GM12878 (cell line): Measurements from ENCODE around the gene FKBP4. TPM values are rescaled to one million over a fixed set of nuclear protein-coding genes. Genes with fewer than 3 reads are reported as not detected.

Experiments used
- ATAC-seq: fragments of 200-7000 bp; cut with Tn5 transposase; 3 replicates; pipeline ENCODE4 v1.9.1; 2020; ENCODE audit warnings: mild to moderate bottlenecking, moderate library complexity
- BruUV-seq: library from RNA; stranded (reverse); fragments of 400-500 nt; replicated peaks from 2 replicates; lab custom pipeline; 2021; lab: Mats Ljungman, UMichigan
- CTCF ChIA-PET: fragments of 300-600 bp; sonication (Branson Sonifier 250); formaldehyde crosslinking; extraction: SDS; loops from one replicate; lab custom pipeline; 2021; ENCODE audit warnings: inconsistent platforms; lab: Yijun Ruan, JAX
- POLR2A ChIA-PET: fragments of 350-600 bp; formaldehyde crosslinking; extraction: SDS; loops from one replicate; lab custom pipeline; 2021; ENCODE audit warnings: inconsistent platforms; lab: Charles Lee
- RAD21 ChIA-PET: fragments of 300-600 bp; sonication (Branson Sonifier 250); formaldehyde crosslinking; loops from one replicate; lab custom pipeline; 2023; ENCODE audit warnings: antibody characterized with exemption; ENCODE audit not compliant: unreplicated experiment; lab: Charles Lee
- SMC1A ChIA-PET: fragments of 300-600 bp; sonication (Branson Sonifier 250); formaldehyde crosslinking; loops from one replicate; lab custom pipeline; 2023; ENCODE audit not compliant: unreplicated experiment, uncharacterized antibody; lab: Charles Lee
- DNase-seq: peaks from one replicate; pipeline ENCODE4 v3.0.0-alpha.2; 2011; ENCODE audit warnings: low read depth, low spot score
- FAIRE-seq: peaks from 3 replicates; lab custom pipeline; 2011; peaks lifted over from hg19 to GRCh38; lab: Jason Lieb, UNC
- H2AFZ ChIP-seq: 2 replicates; pipeline ENCODE4 v1.6.0; 2011; ENCODE audit warnings: low read depth, low read length, control low read depth; ENCODE audit not compliant: control insufficient read depth
- H3K27ac ChIP-seq: 2 replicates; pipeline ENCODE4 v1.5.1; 2011; ENCODE audit warnings: control low read depth; ENCODE audit not compliant: control insufficient read depth, insufficient read depth
- H3K27me3 ChIP-seq, 2 experiments: replicated peaks in 1 of 2; 2 replicates each; pipeline versions ENCODE4 v1.6.0 to v1.6.1; 2011; ENCODE audit warnings: low read length in 1 of 2; ENCODE audit not compliant: control insufficient read depth in 2 of 2, insufficient read depth in 2 of 2
- H3K36me3 ChIP-seq, 2 experiments: 2 replicates each; pipeline ENCODE4 v1.5.1; 2011; ENCODE audit warnings: low read length in 1 of 2; ENCODE audit not compliant: control insufficient read depth in 2 of 2, insufficient read depth in 2 of 2
- H3K4me1 ChIP-seq: 2 replicates; pipeline ENCODE4 v1.6.1; 2011; ENCODE audit warnings: mild to moderate bottlenecking, low read length, moderate library complexity, mixed read lengths; ENCODE audit not compliant: control insufficient read depth, insufficient read depth
- H3K4me2 ChIP-seq: 2 replicates; pipeline ENCODE4 v1.6.0; 2011; ENCODE audit warnings: control low read depth; ENCODE audit not compliant: control insufficient read depth, insufficient read depth
- H3K4me3 ChIP-seq: fragments of 200-600 bp; sonication (generic); 2 replicates; pipeline ENCODE4 v1.5.1; 2016
- H3K79me2 ChIP-seq: 2 replicates; pipeline ENCODE4 v1.6.0; 2011; ENCODE audit warnings: low read length; ENCODE audit not compliant: control insufficient read depth, insufficient read depth
- H3K9ac ChIP-seq: 2 replicates; pipeline ENCODE4 v1.8.0; 2011; ENCODE audit warnings: low read length, control low read depth, mixed read lengths; ENCODE audit not compliant: control insufficient read depth, insufficient read depth
- H3K9me3 ChIP-seq: replicated peaks from 3 replicates; pipeline ENCODE4 v1.5.1; 2011; ENCODE audit warnings: mild to moderate bottlenecking, low read length; ENCODE audit not compliant: control insufficient read depth, insufficient read depth
- H4K20me1 ChIP-seq: 2 replicates; pipeline ENCODE4 v1.6.0; 2011; ENCODE audit not compliant: control insufficient read depth, insufficient read depth
- ASH2L ChIP-seq: fragments of 300-600, 200-600 bp; sonication (generic); IDR thresholded peaks from 2 replicates; pipeline ENCODE4 v1.6.1; 2017; ENCODE audit warnings: low read depth, mild to moderate bottlenecking, borderline replicate concordance
- BCL3 ChIP-seq: IDR thresholded peaks from 2 replicates; pipeline ENCODE4 v1.6.1; 2011; ENCODE audit warnings: borderline replicate concordance, low read depth, mild to moderate bottlenecking, moderate library complexity, low read length; ENCODE audit not compliant: insufficient read depth, poor library complexity, severe bottlenecking
- CBFB ChIP-seq: IDR thresholded peaks from 2 replicates; pipeline ENCODE4 v1.6.1; 2016; ENCODE audit warnings: antibody characterized with exemption, low read depth
- CBX3 ChIP-seq: fragments of 200-600 bp; sonication (generic); IDR thresholded peaks from 2 replicates; pipeline ENCODE4 v1.6.1; 2016; ENCODE audit warnings: low read depth, borderline replicate concordance
- CBX5 ChIP-seq: sonication (generic); IDR thresholded peaks from 2 replicates; pipeline ENCODE4 v1.6.1; 2016; ENCODE audit warnings: low read depth, moderate library complexity, mild to moderate bottlenecking, inconsistent platforms
- CEBPB ChIP-seq, 2 experiments: fragments of 150-350 bp in 1 of 2; IDR thresholded peaks; 2 replicates each; pipeline ENCODE4 v1.6.1; 2012 to 2014; ENCODE audit warnings: low read depth in 2 of 2, low read length in 2 of 2, borderline replicate concordance in 1 of 2, inconsistent platforms in 1 of 2
- MTA2 ChIP-seq: fragments of 450-650 bp; IDR thresholded peaks from 2 replicates; pipeline ENCODE4 v1.6.1; 2016; ENCODE audit warnings: low read depth, mild to moderate bottlenecking, moderate library complexity
- PKNOX1 ChIP-seq: fragments of 450-650 bp; IDR thresholded peaks from 2 replicates; pipeline ENCODE4 v1.6.1; 2016; ENCODE audit warnings: mild to moderate bottlenecking
- RELB ChIP-seq: fragments of 450-650 bp; IDR thresholded peaks from 2 replicates; pipeline ENCODE4 v1.6.1; 2017; ENCODE audit warnings: low read depth, mild to moderate bottlenecking, moderate library complexity
- SIX5 ChIP-seq: IDR thresholded peaks from 2 replicates; pipeline ENCODE4 v1.6.1; 2011; ENCODE audit warnings: mild to moderate bottlenecking, low read depth, low read length, moderate library complexity; ENCODE audit not compliant: severe bottlenecking
- SMAD5 ChIP-seq: IDR thresholded peaks from 2 replicates; pipeline ENCODE4 v1.6.1; 2016; ENCODE audit warnings: antibody characterized with exemption, low read depth
- SP1 ChIP-seq: IDR thresholded peaks from one replicate; pipeline ENCODE4 v1.6.1; 2011; ENCODE audit warnings: low read depth, low read length
- SRF ChIP-seq, 2 experiments: IDR thresholded peaks; 2 replicates each; pipeline ENCODE4 v1.6.1; 2011; ENCODE audit warnings: low read depth in 2 of 2, low read length in 2 of 2, mild to moderate bottlenecking in 1 of 2, moderate library complexity in 1 of 2
- WGBS: methylation state at CpG from one replicate; pipeline ENCODE4 v1.1.6; 2016; ENCODE audit warnings: low lambda C conversion rate; ENCODE audit not compliant: insufficient replicate concordance, insufficient coverage; ENCODE audit errors: missing lambda C conversion rate; 5-methylcytosine and 5-hydroxymethylcytosine counted together
- in situ Hi-C: fragments of 300-500 bp; cut with MboI; formaldehyde crosslinking; loops from 9 replicates; pipeline ENCODE4 v1.14.3; 2018; ENCODE audit warnings: mixed read lengths
- intact Hi-C: fragments of 100-400 bp; cut with micrococcal nuclease; formaldehyde crosslinking; loops from one replicate; pipeline ENCODE4 v1.14.2; 2022; ENCODE audit not compliant: unreplicated experiment
- polyA plus RNA-seq, 11 experiments: library from polyadenylated mRNA; depleted of rRNA in 4 of 11; unstranded in 6 of 11; stranded (reverse) in 5 of 11; fragments of >200 nt; fragmentation: Nextera tagmentation in 4 of 11; fragmentation: Illumina TruSeq in 1 of 11; extraction: Ambion mirVana in 4 of 11; extraction: Trizol in 1 of 11; gene quantifications; 1 replicate in 1 of 11; 2 replicates in 10 of 11; pipeline versions ENCODE4 v1.2.1 to v1.2.3, GENCODE V29; 2011 to 2016; ENCODE audit warnings: inconsistent platforms in 2 of 11, missing spikeins in 2 of 11, low read depth in 1 of 11
- total RNA-seq, 4 experiments: library from RNA; depleted of rRNA in 3 of 4; stranded (reverse); fragments of >200 nt in 3 of 4; fragmentation: Illumina TruSeq in 1 of 4; extraction: Trizol in 1 of 4; gene quantifications; 2 replicates each; pipeline versions ENCODE4 v1.2.1 to v1.2.3, GENCODE V29; 2013 to 2021
- TF ChIP-seq, protein P1 (sequence below): fragments of 450-650 bp; IDR thresholded peaks from 2 replicates; pipeline ENCODE4 v1.6.1; 2017; ENCODE audit warnings: mild to moderate bottlenecking, moderate library complexity

Gene FKBP4
- total and polyA plus RNA-seq, 10 of the 15 experiments (the other 5 are each of a cell fraction or from before 2014, with no cell fraction given), result 8.9 to 90.0 (median 45.4) TPM

DNA sequence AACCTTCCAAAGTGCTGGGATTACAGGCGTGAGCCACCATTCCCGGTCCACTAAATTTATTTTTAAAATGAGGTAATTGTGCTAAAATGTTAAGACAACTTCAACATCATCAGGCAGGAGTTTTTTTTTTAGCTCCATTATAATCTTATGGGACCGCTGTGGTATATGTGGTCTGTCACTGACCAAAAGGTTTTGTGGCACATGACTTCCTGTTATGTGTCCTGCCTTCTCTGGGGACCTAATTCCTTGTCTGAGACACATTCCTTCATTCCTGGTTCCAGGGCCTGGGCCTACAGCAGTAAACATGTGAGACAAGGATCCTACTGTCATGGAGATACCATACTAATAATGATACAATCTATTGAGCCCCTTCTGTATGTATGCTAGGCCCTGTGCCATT lies 57.2 kb downstream of the FKBP4 start:
- SMC1A ChIA-PET, result no interaction called here
- Histone ChIP-seq H3K4me2 (no peak overlapping the region), H3K4me3 (no peak overlapping the region), H3K9me3 (no peaks in the 10 kb centered on the region), H3K79me2 (no peaks in the 10 kb centered on the region), H3K4me1 (no peaks in the 10 kb centered on the region), H2AFZ (no peak overlapping the region), H3K27ac (no peak overlapping the region), H3K9ac (no peak overlapping the region), H3K36me3 (no peaks in the 10 kb centered on the region), H4K20me1 (no peaks in the 10 kb centered on the region), H3K27me3 (no peaks in the 10 kb centered on the region)
- no peak for ATAC-seq
- 79% methylated on average over 3 of the region's 3 CpGs for WGBS
- no peak for DNase-seq
- in situ Hi-C loops, result no loop called here
- POLR2A ChIA-PET, result interaction anchor here (0.5 to 0.6 kb wide), 2 partner anchors 24 to 26 kb away, joined by 3 read pairs; no protein-coding TSS in a partner anchor
- intact Hi-C loops, result loop anchor here (1.0 kb wide), 1 partner anchor 189 kb away; no protein-coding TSS in a partner anchor
- CTCF ChIA-PET, result interaction anchor here (0.9 to 1.4 kb wide), 3 partner anchors 92 to 189 kb away, joined by 3 to 7 read pairs (median 3); no protein-coding TSS in a partner anchor
- no TSS peak for BruUV-seq
- RAD21 ChIA-PET, result no interaction called here
- FAIRE-seq, result no peak
- TF ChIP-seq ASH2L (no peak), CBX5 (no peak), CEBPB (IDR thresholded peaks at IDR 0.05; ENCODE audit: borderline replicate concordance in 1 of 2, low read depth in 2 of 2, low read length in 2 of 2) (no peak), BCL3 (no peak), SIX5 (no peak), RELB (no peak), SP1 (no peak), CBX3 (no peak), MTA2 (no peak), CBFB (no peak), PKNOX1 (no peak), SMAD5 (no peak), SRF (IDR thresholded peaks at IDR 0.05; ENCODE audit: low read depth in 2 of 2, low read length in 2 of 2) (no peak)
- TF ChIP-seq, protein P1, sequence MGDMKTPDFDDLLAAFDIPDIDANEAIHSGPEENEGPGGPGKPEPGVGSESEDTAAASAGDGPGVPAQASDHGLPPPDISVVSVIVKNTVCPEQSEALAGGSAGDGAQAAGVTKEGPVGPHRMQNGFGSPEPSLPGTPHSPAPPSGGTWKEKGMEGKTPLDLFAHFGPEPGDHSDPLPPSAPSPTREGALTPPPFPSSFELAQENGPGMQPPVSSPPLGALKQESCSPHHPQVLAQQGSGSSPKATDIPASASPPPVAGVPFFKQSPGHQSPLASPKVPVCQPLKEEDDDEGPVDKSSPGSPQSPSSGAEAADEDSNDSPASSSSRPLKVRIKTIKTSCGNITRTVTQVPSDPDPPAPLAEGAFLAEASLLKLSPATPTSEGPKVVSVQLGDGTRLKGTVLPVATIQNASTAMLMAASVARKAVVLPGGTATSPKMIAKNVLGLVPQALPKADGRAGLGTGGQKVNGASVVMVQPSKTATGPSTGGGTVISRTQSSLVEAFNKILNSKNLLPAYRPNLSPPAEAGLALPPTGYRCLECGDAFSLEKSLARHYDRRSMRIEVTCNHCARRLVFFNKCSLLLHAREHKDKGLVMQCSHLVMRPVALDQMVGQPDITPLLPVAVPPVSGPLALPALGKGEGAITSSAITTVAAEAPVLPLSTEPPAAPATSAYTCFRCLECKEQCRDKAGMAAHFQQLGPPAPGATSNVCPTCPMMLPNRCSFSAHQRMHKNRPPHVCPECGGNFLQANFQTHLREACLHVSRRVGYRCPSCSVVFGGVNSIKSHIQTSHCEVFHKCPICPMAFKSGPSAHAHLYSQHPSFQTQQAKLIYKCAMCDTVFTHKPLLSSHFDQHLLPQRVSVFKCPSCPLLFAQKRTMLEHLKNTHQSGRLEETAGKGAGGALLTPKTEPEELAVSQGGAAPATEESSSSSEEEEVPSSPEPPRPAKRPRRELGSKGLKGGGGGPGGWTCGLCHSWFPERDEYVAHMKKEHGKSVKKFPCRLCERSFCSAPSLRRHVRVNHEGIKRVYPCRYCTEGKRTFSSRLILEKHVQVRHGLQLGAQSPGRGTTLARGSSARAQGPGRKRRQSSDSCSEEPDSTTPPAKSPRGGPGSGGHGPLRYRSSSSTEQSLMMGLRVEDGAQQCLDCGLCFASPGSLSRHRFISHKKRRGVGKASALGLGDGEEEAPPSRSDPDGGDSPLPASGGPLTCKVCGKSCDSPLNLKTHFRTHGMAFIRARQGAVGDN, result no peak
